T-cell (primary cell): ENCODE data around the gene DPP10. TPM values are rescaled to one million over a fixed set of nuclear protein-coding genes. Genes with fewer than 3 reads are reported as not detected.

ENCODE experiments used
- ATAC-seq, 4 experiments: fragments of 200-7000 bp in 3 of 4; fragments of 150-1000 bp in 1 of 4; cut with Tn5 transposase; replicated peaks in 1 of 4; 1 replicate in 3 of 4; 2 replicates in 1 of 4; pipeline ENCODE4 v1.10.0; 2021; ENCODE audit warnings: moderate library complexity in 3 of 4, mild to moderate bottlenecking in 2 of 4, moderate number of reproducible peaks in 1 of 4
- CTCF ChIA-PET, 2 donors: fragments of 300-600 bp; sonication (Branson Sonifier 250); formaldehyde crosslinking; loops; one replicate each; lab custom pipeline; 2022; ENCODE audit warnings: antibody characterized with exemption in 2 of 2; lab: Charles Lee
- POLR2A ChIA-PET, 2 donors: fragments of 300-600 bp; sonication (Branson Sonifier 250); formaldehyde crosslinking; loops; one replicate each; lab custom pipeline; 2022; ENCODE audit warnings: antibody characterized with exemption in 2 of 2; lab: Charles Lee
- DNase-seq, 35 experiments: peaks; one replicate each; pipeline versions ENCODE4 v3.0.0 to v3.0.0-alpha.2; 2013 to 2023
- H3K27ac ChIP-seq: one replicate; pipeline ENCODE4 v1.5.1; 2013; ENCODE audit warnings: low read length
- H3K27me3 ChIP-seq, 2 experiments: replicated peaks in 1 of 2; 1 replicate in 1 of 2; 2 replicates in 1 of 2; pipeline versions ENCODE4 v1.6.1 to v1.7.0; 2013; ENCODE audit warnings: low read length in 1 of 2, mixed read lengths in 1 of 2; ENCODE audit not compliant: control insufficient read depth in 2 of 2, insufficient read depth in 2 of 2; ENCODE audit errors: extremely low read depth in 1 of 2
- H3K36me3 ChIP-seq, 2 donors: 1 replicate in 1 of 2; 2 replicates in 1 of 2; pipeline versions ENCODE4 v1.6.1 to v1.7.0; 2013; ENCODE audit warnings: low read length in 1 of 2; ENCODE audit not compliant: control insufficient read depth in 2 of 2, insufficient read depth in 1 of 2; ENCODE audit errors: extremely low read depth in 1 of 2
- H3K4me1 ChIP-seq, 2 experiments: 1 replicate in 1 of 2; 2 replicates in 1 of 2; pipeline versions ENCODE4 v1.6.1 to v1.7.0; 2013; ENCODE audit warnings: low read length in 2 of 2, mixed read lengths in 1 of 2; ENCODE audit not compliant: insufficient read depth in 2 of 2, control insufficient read depth in 1 of 2; ENCODE audit errors: extremely low read depth in 1 of 2
- H3K4me3 ChIP-seq, 2 donors: 1 replicate in 1 of 2; 2 replicates in 1 of 2; pipeline versions ENCODE4 v1.5.1 to v1.7.0; 2013; ENCODE audit warnings: mild to moderate bottlenecking in 2 of 2, low read length in 1 of 2, moderate library complexity in 1 of 2; ENCODE audit not compliant: control insufficient read depth in 1 of 2; ENCODE audit errors: extremely low read depth in 1 of 2
- H3K9me3 ChIP-seq: 2 replicates; pipeline ENCODE4 v1.7.0; 2013
- H3K27ac Mint-ChIP-seq, 2 donors: one replicate each; pipeline ENCODE4 v1.8.0; 2020 to 2021; ENCODE audit warnings: mild to moderate bottlenecking in 2 of 2, mixed read lengths in 2 of 2
- H3K27me3 Mint-ChIP-seq, 2 donors: one replicate each; pipeline ENCODE4 v1.8.0; 2021 to 2022; ENCODE audit warnings: mixed read lengths in 2 of 2
- H3K36me3 Mint-ChIP-seq: one replicate; pipeline ENCODE4 v1.8.0; 2021; ENCODE audit warnings: mixed read lengths
- H3K4me1 Mint-ChIP-seq, 3 donors: one replicate each; pipeline ENCODE4 v1.8.0; 2020 to 2022; ENCODE audit warnings: mixed read lengths in 3 of 3, mild to moderate bottlenecking in 1 of 3
- H3K4me3 Mint-ChIP-seq, 3 donors: one replicate each; pipeline ENCODE4 v1.8.0; 2020 to 2022; ENCODE audit warnings: mild to moderate bottlenecking in 3 of 3, mixed read lengths in 3 of 3, moderate library complexity in 3 of 3
- H3K9me3 Mint-ChIP-seq, 3 donors: one replicate each; pipeline ENCODE4 v1.8.0; 2020 to 2022; ENCODE audit warnings: mixed read lengths in 3 of 3
- WGBS: methylation state at CpG from one replicate; pipeline ENCODE4 v1.1.5; 2013; ENCODE audit warnings: missing lambda C conversion rate; ENCODE audit not compliant: insufficient coverage; 5-methylcytosine and 5-hydroxymethylcytosine counted together
- total RNA-seq, 35 experiments: library from RNA in 6 of 35; stranded (reverse) in 6 of 35; fragments of 120-200 nt in 1 of 35; gene quantifications; one replicate each; pipeline versions ENCODE4 v1.2.1 to v1.2.4 and lab custom pipeline; 2013 to 2026

Gene DPP10
- total RNA-seq, 5 donors from 2014 or later (not counting 1 experiment from before 2014, with no cell fraction given) = not detected

DNA sequence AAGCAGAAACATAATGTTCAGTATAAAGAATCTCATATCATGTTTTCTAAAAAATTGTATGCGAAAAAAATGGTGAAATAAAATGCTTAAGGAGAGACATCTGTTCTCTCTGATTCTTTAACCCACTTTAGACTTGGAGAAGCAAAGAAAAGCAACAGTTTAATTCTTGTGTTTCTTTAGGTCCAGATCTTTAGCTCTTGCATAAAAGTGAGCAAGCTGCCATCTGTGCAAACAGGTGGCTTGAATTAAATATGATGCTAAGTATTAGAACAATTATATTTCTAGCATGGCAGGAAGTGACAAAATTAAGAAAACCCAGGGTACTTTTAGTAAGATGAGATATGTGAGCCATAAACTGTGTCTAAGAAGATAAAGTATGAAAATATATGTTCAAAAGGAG is 1038.3 kb downstream of the DPP10 start:
- DNase-seq (no peak), ATAC-seq (no peak)
- H3K27me3 Mint-ChIP-seq = no peaks in the 10 kb centered on the region
- ChIA-PET POLR2A (no interaction called here), CTCF (no interaction called here)
- no peaks in the 10 kb centered on the region for H3K36me3 Mint-ChIP-seq
- H3K4me1 Mint-ChIP-seq = no peaks in the 10 kb centered on the region
- Histone ChIP-seq H3K9me3 (no peaks in the 10 kb centered on the region), H3K4me1 (no peaks in the 10 kb centered on the region), H3K36me3 (no peaks in the 10 kb centered on the region), H3K4me3 (no peak overlapping the region), H3K27ac (no peak overlapping the region), H3K27me3 (no peaks in the 10 kb centered on the region)
- no peak overlapping the region for H3K4me3 Mint-ChIP-seq
- no peak overlapping the region for H3K27ac Mint-ChIP-seq
- peaks cover 21 to 24% (median 22%) of the 10 kb centered on the region in 3 donors for H3K9me3 Mint-ChIP-seq
- no CpG with 5 or more reads among the region's 1 CpG for WGBS

DNA sequence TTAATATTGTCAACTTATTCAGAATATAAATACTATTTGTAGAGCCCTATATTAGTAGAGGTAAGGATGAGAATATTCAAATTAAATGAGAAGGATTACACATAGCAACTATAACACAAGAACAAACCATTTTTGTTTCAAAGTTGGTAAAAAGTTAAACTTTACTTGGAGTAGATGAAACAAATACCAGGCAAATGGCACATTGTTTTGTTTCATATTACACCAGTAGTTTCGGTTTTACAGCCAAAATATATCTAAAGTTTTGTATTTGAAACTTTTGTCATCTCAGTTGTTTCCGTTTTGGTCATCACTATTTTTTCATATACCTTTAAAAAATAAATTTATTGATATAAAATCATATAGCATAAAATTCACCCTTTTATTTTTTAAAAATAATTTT is 1039.4 kb downstream of the DPP10 start:
- Mint-ChIP-seq H3K4me3 (no peak overlapping the region), H3K4me1 (no peaks in the 10 kb centered on the region), H3K9me3 (peaks cover 15 to 18% (median 15%) of the 10 kb centered on the region in 3 donors), H3K36me3 (no peaks in the 10 kb centered on the region), H3K27me3 (no peaks in the 10 kb centered on the region), H3K27ac (no peak overlapping the region)
- no peaks in the 10 kb centered on the region for H3K27me3 ChIP-seq
- ChIA-PET POLR2A (no interaction called here), CTCF (no interaction called here)
- H3K4me1 ChIP-seq = no peaks in the 10 kb centered on the region
- no CpG with 5 or more reads among the region's 2 CpGs for WGBS
- ATAC-seq (no peak), DNase-seq (no peak)
- H3K27ac ChIP-seq = no peak overlapping the region
- no peaks in the 10 kb centered on the region for H3K36me3 ChIP-seq
- H3K9me3 ChIP-seq = no peaks in the 10 kb centered on the region
- H3K4me3 ChIP-seq = no peak overlapping the region

DNA sequence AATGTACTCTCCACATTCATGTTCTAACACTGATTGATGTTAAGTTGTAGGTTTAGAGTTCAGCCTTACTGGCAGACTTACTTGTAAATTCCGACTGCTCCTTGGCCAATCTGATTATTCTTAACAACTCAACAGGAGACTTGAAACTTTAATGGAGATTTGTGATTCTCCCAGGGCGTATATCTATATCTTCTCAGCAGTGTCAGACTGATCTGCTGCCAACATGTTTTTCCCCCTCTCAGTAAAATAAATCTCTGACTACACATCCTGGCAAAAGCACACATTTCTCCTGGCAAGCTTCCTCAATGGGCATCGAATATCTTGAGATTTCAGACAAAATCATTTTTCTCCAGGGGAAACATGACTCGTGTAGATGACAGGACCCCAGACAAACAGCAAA is 1041.2 kb downstream of the DPP10 start:
- POLR2A ChIA-PET = no interaction called here
- Histone ChIP-seq H3K9me3 (no peaks in the 10 kb centered on the region), H3K4me3 (no peak overlapping the region), H3K27ac (no peak overlapping the region), H3K36me3 (no peaks in the 10 kb centered on the region), H3K27me3 (no peaks in the 10 kb centered on the region), H3K4me1 (no peaks in the 10 kb centered on the region)
- Mint-ChIP-seq H3K27me3 (no peaks in the 10 kb centered on the region), H3K36me3 (no peaks in the 10 kb centered on the region), H3K4me1 (no peaks in the 10 kb centered on the region), H3K4me3 (no peak overlapping the region), H3K27ac (no peak overlapping the region), H3K9me3 (peaks cover 12 to 18% (median 15%) of the 10 kb centered on the region in 3 donors)
- 84% methylated on average over 2 of the region's 4 CpGs for WGBS
- ATAC-seq (no peak), DNase-seq (no peak)
- CTCF ChIA-PET = no interaction called here

DNA sequence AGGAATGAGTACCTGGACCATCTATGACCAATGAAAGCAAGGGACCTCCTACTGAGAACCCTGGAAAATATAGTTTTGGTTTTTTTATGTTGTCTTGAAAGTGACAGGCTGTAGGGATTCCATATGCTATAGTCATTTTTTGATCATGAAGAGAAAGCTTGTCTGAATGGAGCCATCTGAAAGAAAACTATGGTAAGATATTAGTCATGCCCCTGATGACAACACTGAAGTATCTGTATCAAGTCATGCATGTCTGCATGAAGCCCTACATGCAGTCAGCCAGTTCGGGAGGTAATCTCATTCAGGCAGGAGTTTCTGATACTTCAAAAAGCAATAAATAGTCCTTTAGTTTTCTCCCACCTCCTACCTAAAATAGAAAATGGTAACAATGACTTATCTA is 1042.0 kb downstream of the DPP10 start:
- DNase-seq (no peak), ATAC-seq (no peak)
- H3K9me3 ChIP-seq = no peaks in the 10 kb centered on the region
- H3K36me3 Mint-ChIP-seq = no peaks in the 10 kb centered on the region
- H3K4me1 Mint-ChIP-seq = no peaks in the 10 kb centered on the region
- POLR2A ChIA-PET = no interaction called here
- no peak overlapping the region for H3K27ac Mint-ChIP-seq
- H3K36me3 ChIP-seq = no peaks in the 10 kb centered on the region
- no peak overlapping the region for H3K27ac ChIP-seq
- H3K27me3 Mint-ChIP-seq = no peaks in the 10 kb centered on the region
- no CpG with 5 or more reads among the region's 1 CpG for WGBS
- no peak overlapping the region for H3K4me3 Mint-ChIP-seq
- no peak overlapping the region for H3K4me3 ChIP-seq
- CTCF ChIA-PET = no interaction called here
- H3K27me3 ChIP-seq = no peaks in the 10 kb centered on the region
- H3K9me3 Mint-ChIP-seq = peaks cover 12 to 21% (median 14%) of the 10 kb centered on the region in 3 donors
- H3K4me1 ChIP-seq = no peaks in the 10 kb centered on the region

DNA sequence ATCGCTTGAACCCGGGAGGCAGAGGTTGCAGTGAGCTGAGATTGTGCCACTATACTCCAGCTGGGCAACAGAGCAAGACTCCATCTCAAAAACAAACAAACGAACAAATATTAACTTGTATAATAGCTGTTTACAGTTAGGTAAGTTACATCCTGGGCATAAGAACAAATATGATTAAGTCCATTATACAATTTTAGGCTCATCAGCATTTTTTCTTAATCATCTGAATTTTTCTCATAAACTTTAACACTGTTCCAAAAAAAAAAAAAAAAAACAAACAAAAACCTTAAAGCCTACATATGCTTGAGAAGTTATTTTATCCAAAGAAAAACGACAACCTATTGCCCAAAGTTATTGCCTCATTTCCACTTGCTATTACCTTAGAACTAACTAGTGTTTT is 1042.5 kb downstream of the DPP10 start:
- no peak overlapping the region for H3K27ac Mint-ChIP-seq
- CTCF ChIA-PET = no interaction called here
- Histone ChIP-seq H3K27ac (no peak overlapping the region), H3K4me1 (no peaks in the 10 kb centered on the region), H3K27me3 (no peaks in the 10 kb centered on the region), H3K36me3 (no peaks in the 10 kb centered on the region), H3K4me3 (no peak overlapping the region), H3K9me3 (no peaks in the 10 kb centered on the region)
- H3K36me3 Mint-ChIP-seq = no peaks in the 10 kb centered on the region
- peaks cover 14 to 24% (median 15%) of the 10 kb centered on the region in 3 donors for H3K9me3 Mint-ChIP-seq
- DNase-seq (no peak), ATAC-seq (no peak)
- H3K4me1 Mint-ChIP-seq = no peaks in the 10 kb centered on the region
- POLR2A ChIA-PET = no interaction called here
- H3K4me3 Mint-ChIP-seq = no peak overlapping the region
- no CpG with 5 or more reads among the region's 4 CpGs for WGBS
- no peaks in the 10 kb centered on the region for H3K27me3 Mint-ChIP-seq

DNA sequence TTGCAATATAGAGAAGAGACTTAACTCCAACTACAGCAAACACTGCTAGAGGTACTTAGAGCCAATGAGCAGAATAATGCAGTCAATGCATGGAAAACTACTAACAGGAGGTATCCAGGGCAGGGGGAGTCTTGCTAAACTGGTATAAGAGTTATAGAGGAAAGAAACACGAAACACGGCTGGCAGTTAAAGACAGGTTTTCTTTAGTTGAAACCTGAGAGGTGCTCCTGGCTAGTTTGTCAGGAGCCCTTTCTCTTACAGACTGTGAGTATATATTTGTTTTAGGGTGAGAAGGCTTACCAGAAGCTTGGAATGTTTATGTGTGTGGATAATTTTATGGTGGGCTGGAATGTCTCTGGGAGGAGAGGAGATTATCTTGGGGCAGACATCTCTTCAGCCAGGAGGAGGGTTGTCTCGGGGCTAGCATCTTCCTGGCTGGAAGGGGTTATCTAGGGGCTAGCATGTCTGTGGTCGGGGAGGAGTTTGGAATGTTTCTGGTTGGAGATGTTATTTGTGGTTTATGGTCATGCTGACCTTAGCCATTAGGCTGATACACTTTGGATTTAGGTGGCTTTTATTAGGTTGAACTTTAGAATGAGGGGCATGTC is 1048.8 kb downstream of the DPP10 start:
- ChIA-PET CTCF (no interaction called here), POLR2A (no interaction called here)
- 68% methylated on average over 4 of the region's 4 CpGs for WGBS
- no peak overlapping the region for H3K27ac ChIP-seq
- Mint-ChIP-seq H3K4me3 (no peak overlapping the region), H3K27ac (no peak overlapping the region), H3K36me3 (no peaks in the 10 kb centered on the region), H3K9me3 (peaks cover 5 to 25% (median 10%) of the 10 kb centered on the region in 3 donors), H3K4me1 (no peaks in the 10 kb centered on the region), H3K27me3 (no peaks in the 10 kb centered on the region)
- H3K4me3 ChIP-seq = no peak overlapping the region
- no peak for DNase-seq
- no peak for ATAC-seq
- H3K4me1 ChIP-seq = no peaks in the 10 kb centered on the region
- peaks cover 3% of the 10 kb centered on the region for H3K9me3 ChIP-seq
- no peaks in the 10 kb centered on the region for H3K27me3 ChIP-seq
- no peaks in the 10 kb centered on the region for H3K36me3 ChIP-seq

DNA sequence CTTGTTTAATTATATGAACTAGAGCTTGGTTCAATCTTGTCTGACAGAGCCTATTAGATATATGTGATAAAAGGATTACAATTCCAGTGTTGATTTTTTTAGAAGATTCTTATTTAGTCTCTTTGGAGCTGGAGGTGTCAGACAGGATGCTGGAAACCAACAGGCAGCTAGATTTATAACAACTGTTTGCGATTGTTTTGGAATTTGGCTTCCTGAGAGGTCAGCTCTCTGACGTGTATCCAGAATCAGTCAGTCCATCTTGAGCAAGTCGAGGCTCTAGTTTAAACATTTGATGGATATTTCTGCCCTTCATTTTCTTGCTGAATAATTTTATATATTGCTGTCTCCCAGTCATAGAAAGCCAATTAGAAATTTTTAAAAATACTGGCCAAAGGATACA is 1062.9 kb downstream of the DPP10 start:
- POLR2A ChIA-PET = no interaction called here
- H3K27me3 Mint-ChIP-seq = no peaks in the 10 kb centered on the region
- ATAC-seq (no peak), DNase-seq (no peak)
- Histone ChIP-seq H3K4me3 (no peak overlapping the region), H3K27ac (no peak overlapping the region), H3K36me3 (no peaks in the 10 kb centered on the region), H3K27me3 (no peaks in the 10 kb centered on the region), H3K9me3 (peaks cover 3% of the 10 kb centered on the region), H3K4me1 (no peaks in the 10 kb centered on the region)
- H3K27ac Mint-ChIP-seq = no peak overlapping the region
- H3K4me1 Mint-ChIP-seq = no peaks in the 10 kb centered on the region
- H3K4me3 Mint-ChIP-seq = no peak overlapping the region
- WGBS = 37% methylated on average over 3 of the region's 3 CpGs
- H3K36me3 Mint-ChIP-seq = no peaks in the 10 kb centered on the region
- peaks cover 4 to 26% (median 23%) of the 10 kb centered on the region in 3 donors for H3K9me3 Mint-ChIP-seq
- CTCF ChIA-PET = no interaction called here
